HG03558 (cell line): ENCODE data around the gene SLC25A26.
"Not testable (repeated sequence)": the region's sequence is repeated elsewhere in the genome, so short reads cannot be mapped to it uniquely, and the experiment has no call there.

Source experiments
- ATAC-seq: cut with Tn5 transposase; IDR thresholded peaks from one replicate; pipeline ENCODE4 v1.9.1; 2021; ENCODE audit warnings: moderate number of reproducible peaks; ENCODE audit not compliant: unreplicated experiment; ENCODE audit errors: extremely low read depth

SLC25A26 gene

DNA sequence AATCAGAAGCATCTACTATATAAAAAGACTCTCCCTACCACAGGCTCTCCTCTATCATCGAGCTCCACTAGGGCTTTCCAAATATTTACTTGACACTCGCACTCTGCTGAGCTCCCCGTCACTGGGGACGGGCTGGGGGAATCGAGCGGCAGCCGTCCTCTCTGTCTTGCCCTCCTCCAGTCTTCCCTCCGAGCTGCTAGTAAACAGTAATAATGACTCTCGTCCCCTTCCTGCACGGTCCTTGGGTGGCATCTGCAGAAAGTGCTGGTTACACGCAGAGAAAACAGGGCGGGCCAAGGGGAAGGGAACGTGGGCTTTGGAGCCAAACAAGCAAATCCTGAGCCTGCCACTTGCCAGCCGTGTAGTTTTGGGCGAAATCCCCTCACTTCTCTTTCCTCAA lies 183.4 kb downstream of the SLC25A26 start:
- no peak for ATAC-seq

DNA sequence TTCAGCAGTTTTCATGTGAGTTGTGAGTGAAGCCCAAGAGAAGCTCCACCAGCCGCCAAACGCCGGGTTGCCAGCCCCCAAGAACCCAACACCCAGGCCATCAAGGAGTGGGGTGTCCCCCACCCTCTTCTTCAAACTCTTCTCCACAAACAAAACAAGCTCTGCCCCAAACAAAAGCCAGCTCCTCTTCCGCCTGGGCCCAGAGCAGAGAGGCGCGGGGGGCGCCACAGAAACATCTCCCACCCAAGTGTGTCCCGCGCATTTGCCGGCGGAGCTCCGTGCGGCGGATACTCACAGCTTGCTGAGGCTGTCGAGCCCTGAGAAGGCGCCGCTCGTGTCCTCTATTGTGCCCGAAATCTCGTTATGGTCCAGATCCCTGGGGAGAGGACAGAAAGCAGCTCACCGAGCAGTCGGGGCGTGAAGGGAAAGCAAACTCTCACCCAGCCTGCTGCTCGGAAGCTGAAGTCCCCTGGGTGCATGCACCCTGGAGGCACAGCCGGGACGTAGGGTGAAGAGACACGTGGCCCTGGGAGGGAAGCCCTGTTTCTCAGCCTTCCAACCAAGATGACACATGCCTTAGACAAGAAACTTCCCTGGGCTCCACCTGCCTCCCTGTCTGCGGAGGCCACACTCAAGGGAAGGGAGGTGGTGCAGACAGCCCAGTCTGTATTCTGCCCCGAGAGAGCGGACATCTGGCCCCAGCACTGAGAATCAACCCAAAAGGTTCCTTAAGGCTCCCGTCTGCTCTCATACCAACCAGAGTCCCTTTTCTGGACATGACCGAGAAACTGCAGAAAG lies 184.3 kb downstream of the SLC25A26 start:
- no peak for ATAC-seq

GRCh38 chr3:66405701-66406091 lies 184.9 kb downstream of the SLC25A26 start:
- ATAC-seq, result no peak

DNA sequence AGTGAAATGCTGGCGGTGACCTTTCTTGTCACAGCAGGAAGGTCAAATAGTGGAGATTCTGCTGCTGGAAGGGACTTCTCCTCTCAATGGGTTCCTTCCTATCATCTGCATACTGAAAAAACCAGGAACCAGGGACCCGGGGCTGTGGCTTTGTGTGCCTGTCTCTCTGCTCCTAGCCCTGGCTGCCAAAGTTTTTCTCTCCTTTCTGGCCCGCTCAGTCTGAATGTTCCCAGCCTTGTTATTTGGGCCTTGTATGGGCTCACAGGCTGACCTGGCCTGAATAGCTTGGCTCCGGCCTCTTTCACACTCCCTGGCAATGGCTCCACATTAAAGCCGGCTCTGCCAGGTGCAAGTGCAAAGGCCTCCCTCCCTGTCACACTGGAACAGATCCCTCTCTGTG lies 185.4 kb downstream of the SLC25A26 start:
- no peak for ATAC-seq

GRCh38 chr3:66406831-66407610 lies 186.2 kb downstream of the SLC25A26 start:
- ATAC-seq, result no peak

DNA sequence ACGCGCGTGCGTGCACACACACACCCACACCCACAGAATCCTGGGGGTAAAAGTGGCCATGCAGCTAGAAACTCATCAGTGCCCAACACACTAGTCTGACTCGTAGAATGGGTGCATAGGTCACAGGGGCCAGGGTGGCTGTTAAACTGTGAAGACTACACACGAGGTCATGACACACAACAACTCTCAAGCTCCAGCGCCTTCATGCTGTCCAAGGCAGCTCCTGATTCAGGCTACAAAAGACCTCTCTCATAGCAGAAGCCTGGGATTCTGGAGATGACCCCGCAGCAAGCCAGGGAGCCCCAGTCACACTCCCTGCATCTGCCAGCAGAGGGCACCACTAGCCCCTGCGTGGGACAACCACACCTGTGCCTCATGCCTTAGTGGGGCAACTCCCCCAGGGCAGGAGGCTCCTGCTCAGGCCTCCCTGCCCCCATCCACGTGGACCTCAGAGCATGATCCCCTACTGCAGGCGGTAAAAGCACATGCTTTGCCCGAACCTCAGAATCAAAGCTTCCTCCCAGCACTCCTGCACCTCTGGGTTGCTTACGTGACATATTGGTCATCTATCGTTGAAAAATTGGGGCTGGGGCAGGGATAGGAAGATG lies 186.9 kb downstream of the SLC25A26 start:
- ATAC-seq, result peak; percentile 81

- no peak for ATAC-seq
Measured at GRCh38 chr3:66409771-66410754, 189.3 kb downstream of the SLC25A26 start.

DNA sequence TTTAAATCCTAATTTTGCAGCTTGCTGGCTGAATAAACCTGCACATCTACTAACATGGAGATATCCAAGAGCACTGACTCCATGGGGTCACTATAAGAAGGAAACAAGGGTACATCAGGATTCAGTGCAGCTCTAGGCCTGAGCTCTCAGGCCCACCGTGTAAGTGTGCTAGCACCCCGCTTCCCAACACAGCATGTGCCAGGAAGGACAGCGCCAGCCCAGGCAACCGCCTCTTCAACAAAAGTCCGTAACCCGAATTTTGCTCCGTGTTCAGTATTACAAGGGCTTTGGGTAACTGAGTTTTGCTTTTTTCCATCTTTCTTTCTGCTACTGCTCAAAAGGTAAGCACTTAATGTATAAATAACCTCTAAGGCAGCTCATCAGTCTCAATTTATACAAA lies 190.2 kb downstream of the SLC25A26 start:
- no peak for ATAC-seq

DNA sequence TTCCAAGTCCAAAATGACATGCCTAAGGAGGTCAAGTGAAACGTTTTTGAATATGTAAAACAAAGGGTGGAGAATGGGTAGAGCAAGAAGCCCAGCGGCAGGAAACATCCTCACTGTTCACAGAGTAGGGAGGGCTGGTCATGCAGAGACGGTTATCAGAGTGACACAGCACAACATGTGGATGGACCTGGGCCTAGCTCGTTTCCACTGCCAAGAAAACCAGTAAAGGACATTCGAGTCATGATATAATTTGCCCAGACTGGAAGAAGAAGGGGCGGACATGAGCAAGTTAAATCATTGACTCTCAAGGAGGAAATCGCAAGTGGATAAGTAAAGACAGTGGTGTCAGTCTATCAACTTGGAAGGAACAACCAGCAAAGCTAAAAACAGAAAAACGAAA lies 190.7 kb downstream of the SLC25A26 start:
- ATAC-seq, result no peak

DNA sequence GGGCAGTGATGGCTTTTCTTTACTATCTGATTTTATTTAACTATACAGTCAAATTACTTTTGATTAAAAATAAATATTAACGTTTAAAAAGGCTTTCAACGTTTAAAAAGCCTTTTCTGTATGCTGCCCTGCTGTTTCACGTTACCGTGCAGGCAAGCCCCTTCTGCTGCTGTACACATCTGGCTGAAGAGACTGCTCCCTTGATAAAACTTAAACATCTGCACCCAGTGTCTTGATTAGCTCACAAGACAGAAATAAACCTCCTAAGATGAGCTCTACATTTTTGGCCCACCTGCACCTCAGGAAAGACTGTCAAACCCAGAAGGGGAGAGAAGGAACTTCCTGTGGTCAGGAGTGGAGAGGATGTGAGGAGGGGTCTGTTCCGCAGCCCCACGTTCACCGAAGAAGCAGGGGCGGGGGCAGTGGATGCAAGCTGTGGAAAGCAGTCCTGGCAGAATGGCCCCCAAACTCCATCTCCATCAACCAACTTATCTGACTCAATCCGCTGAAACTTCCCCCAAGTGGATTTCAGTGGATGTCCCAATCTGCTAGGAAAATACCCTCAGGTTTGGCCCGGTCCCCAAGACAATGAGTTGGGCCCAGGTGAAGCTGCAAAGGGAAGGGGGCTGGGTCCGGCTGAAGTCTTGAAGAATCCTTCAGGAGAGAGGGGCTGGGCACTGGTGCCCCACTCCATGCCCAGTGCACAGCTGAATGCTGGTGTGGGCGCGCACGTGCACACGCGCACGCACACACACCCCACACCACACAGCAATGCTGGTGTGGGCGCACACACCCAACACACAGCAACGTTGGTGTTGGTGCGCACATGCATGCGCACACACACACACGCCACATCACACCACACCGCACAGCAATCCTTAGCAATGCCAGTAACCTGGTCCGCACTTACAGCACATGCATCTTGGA lies 191.4 kb downstream of the SLC25A26 start:
- ATAC-seq, result no peak

- no peak for ATAC-seq
Measured at GRCh38 chr3:66413151-66413751, 192.4 kb downstream of the SLC25A26 start.

GRCh38 chr3:66414846-66415245 lies 194.0 kb downstream of the SLC25A26 start:
- ATAC-seq, result no peak

DNA sequence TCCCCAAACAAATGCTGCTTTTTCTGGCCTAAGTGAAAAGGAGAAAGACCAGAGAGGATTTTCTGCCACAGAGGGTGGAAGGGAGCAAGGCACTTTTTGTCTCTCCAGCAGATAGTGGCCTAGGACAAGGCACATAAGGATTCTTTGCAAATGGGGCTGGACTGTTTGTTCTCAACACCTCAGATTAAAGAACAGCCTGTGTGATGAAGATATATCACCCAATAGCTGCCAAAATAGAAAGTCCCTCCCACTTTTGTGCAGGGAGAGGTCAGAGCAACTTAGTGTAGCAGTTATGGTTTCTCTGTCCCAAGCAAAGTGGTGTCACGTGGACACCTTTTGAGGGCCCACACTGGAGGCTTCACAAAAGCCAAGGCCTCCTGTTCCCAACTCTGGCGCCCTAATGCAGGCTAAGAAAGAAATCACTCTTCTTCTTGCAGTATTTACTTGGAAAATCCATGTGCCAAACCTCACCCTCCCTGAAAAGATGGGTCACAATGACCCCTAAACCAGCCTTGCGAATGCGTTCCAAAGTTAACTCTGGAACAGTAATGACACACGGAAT lies 195.1 kb downstream of the SLC25A26 start:
- ATAC-seq, result no peak

DNA sequence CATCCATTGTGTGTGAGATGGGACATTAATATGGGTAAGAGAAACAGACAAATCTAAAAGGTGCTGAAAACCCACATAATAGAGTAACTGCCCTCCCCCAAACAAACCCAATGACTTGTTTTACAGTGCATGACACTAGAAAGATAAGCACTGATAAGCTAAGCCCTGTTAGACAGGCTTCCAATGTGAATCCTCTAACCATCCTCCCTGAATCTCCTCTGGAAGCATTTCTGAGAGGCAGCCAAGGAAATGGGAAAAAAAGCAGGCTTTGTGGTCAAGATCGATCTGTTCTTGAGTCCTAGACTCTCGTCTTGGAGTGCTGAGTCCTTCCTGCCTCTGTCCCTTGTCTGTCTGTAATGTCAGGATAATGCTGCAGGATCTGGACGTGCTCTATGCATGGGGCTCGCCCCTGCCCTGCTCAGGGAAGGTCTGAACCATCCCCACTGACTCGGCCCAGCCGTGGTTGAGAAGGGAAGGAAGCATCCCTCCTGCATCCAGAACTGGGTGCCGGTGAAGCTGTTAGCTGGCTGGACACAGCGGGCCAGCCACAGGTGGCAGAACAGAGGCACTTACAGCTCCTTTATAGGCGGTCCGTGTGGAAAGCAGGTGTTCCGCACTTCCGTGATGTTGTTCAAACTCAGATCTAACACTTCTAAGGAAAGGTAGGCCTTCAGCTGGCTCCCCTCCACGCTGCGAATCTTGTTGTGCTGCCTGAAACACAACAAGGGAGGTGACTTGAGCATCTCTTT lies 195.9 kb downstream of the SLC25A26 start:
- no peak for ATAC-seq

DNA sequence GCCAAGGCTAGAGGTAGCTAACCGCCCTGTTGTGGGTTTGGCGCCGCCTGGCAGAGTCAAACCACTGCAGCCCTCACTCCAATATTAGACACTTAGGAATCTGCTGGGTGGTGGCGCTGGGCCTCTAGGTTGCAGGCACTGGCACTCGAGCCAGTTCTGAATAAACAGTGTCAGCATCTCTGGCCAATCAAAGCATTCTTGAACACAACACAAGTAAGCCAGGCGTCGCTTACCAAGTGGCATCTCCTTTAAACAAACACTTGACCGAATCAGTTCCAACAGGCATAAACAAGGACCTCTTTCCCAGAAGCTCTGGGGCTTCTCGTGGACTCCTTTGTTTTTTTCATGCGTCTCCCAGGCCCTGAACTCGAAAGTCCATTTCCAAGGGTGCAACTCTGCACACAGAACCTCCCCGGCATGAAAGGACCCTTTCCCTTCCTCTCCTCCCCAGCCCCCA lies 197.7 kb downstream of the SLC25A26 start:
- ATAC-seq, result no peak

GRCh38 chr3:66419036-66419435 lies 198.2 kb downstream of the SLC25A26 start:
- ATAC-seq, result no peak

DNA sequence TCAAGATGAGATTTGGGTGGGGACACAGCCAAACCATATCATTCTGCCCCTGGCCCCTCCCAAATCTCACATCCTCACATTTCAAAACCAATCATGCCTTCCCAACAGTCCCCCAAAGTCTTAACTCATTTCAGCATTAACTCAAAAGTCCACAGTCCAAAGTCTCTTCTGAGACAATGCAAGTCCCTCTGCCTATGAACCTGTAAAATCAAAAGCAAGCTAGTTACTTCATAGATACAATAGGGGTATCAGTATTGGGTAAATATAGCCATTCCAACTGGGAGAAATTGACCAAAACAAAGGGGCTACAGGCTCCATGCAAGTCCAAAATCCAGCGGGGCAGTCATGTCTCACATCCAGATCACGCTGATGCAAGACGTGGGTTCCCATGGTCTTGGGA lies 200.3 kb downstream of the SLC25A26 start:
- not testable (repeated sequence) for ATAC-seq
